AG04449 (cell line): Measurements from ENCODE around the gene SEMA3C.

ENCODE experiments used
- CTCF ChIA-PET: fragments of 350-600 bp; formaldehyde crosslinking; extraction: SDS; loops from one replicate; lab custom pipeline; 2021; ENCODE audit warnings: antibody characterized with exemption; lab: Yijun Ruan, JAX
- POLR2A ChIA-PET: fragments of 400-600, 350-600 bp; formaldehyde crosslinking; extraction: SDS; loops from one replicate; lab custom pipeline; 2020; ENCODE audit warnings: antibody characterized with exemption, inconsistent platforms; lab: Yijun Ruan, JAX
- DNase-seq: peaks from one replicate; pipeline ENCODE4 v3.0.0-alpha.2; 2010; ENCODE audit warnings: low read depth, low spot score
- H3K4me3 ChIP-seq: 2 replicates; pipeline ENCODE4 v1.5.1; 2011; ENCODE audit warnings: low read depth, mild to moderate bottlenecking, control low read depth, low read length
- CTCF ChIP-seq: IDR thresholded peaks from one replicate; pipeline ENCODE4 v1.5.1; 2011; ENCODE audit warnings: mild to moderate bottlenecking, moderate library complexity, low read length, control low read depth, inconsistent platforms; ENCODE audit not compliant: insufficient read depth; ENCODE audit errors: missing control alignments

SEMA3C gene

GRCh38 chr7:80859272-80859970 is 59.4 kb downstream of the SEMA3C start:
- no peak for TF ChIP-seq CTCF
- H3K4me3 ChIP-seq, result no peak overlapping the region
- ChIA-PET CTCF (interaction anchor here (0.9 to 1.8 kb wide), 3 partner anchors 9 to 598 kb away, joined by 3 to 7 read pairs (median 3); no protein-coding TSS in a partner anchor), POLR2A (no interaction called here)
- no peak for DNase-seq

- CTCF ChIA-PET, result interaction anchor here (1.1 to 1.8 kb wide), 3 partner anchors 8 to 610 kb away, joined by 3 to 7 read pairs (median 3); no protein-coding TSS in a partner anchor
- no peak for DNase-seq
- no peak for TF ChIP-seq CTCF
- H3K4me3 ChIP-seq, result no peak overlapping the region
- POLR2A ChIA-PET, result no interaction called here
Measured at GRCh38 chr7:80858141-80858903, 60.5 kb downstream of the SEMA3C start.

GRCh38 chr7:80856769-80857168 is 62.1 kb downstream of the SEMA3C start:
- POLR2A ChIA-PET, result no interaction called here
- TF ChIP-seq CTCF, result no peak
- no peak for DNase-seq
- CTCF ChIA-PET, result interaction anchor here (0.7 kb wide), 1 partner anchor 10 kb away, joined by 3 read pairs; no protein-coding TSS in a partner anchor
- H3K4me3 ChIP-seq, result no peak overlapping the region

GRCh38 chr7:80851896-80852476 is 66.9 kb downstream of the SEMA3C start:
- no peak for DNase-seq
- no peak for TF ChIP-seq CTCF
- ChIA-PET CTCF (interaction anchor here (1.0 kb wide), 1 partner anchor 13 kb away, joined by 3 read pairs; no protein-coding TSS in a partner anchor), POLR2A (no interaction called here)
- no peak overlapping the region for H3K4me3 ChIP-seq

- DNase-seq, result no peak
- no peak for TF ChIP-seq CTCF
- H3K4me3 ChIP-seq, result no peak overlapping the region
- POLR2A ChIA-PET, result no interaction called here
- CTCF ChIA-PET, result no interaction called here
Measured at GRCh38 chr7:80848841-80849240, 70.0 kb downstream of the SEMA3C start.

GRCh38 chr7:80847895-80848294 is 71.0 kb downstream of the SEMA3C start:
- DNase-seq, result no peak
- no peak overlapping the region for H3K4me3 ChIP-seq
- ChIA-PET CTCF (no interaction called here), POLR2A (no interaction called here)
- TF ChIP-seq CTCF, result no peak
